Vagina (tissue), 2 donors: ENCODE data around the gene DSPP. TPM values are rescaled to one million over a fixed set of nuclear protein-coding genes. Genes with fewer than 3 reads are reported as not detected.
"Not testable (repeated sequence)": the region's sequence is repeated elsewhere in the genome, so short reads cannot be mapped to it uniquely, and the experiment has no call there.

Source experiments
- DNase-seq, 2 donors: peaks; one replicate each; pipeline ENCODE4 v3.0.0-alpha.2; 2017; ENCODE audit errors: extremely low spot score in 2 of 2
- H3K27ac ChIP-seq: fragments of 200-600 bp; sonication (generic); one replicate; pipeline ENCODE4 v1.5.1; 2019
- H3K27me3 ChIP-seq: fragments of 200-600 bp; sonication (generic); one replicate; pipeline ENCODE4 v1.5.1; 2019
- H3K36me3 ChIP-seq, 2 donors: fragments of 200-600 bp; sonication (generic); one replicate each; pipeline ENCODE4 v1.5.1; 2017 to 2019
- H3K4me1 ChIP-seq: fragments of 200-600 bp; sonication (generic); one replicate; pipeline ENCODE4 v1.5.1; 2019
- H3K4me3 ChIP-seq, 2 donors: fragments of 200-600 bp; sonication (generic); 1 replicate in 1 of 2; 2 replicates in 1 of 2; pipeline ENCODE4 v1.5.1; 2016 to 2019
- H3K9me3 ChIP-seq: fragments of 200-600 bp; sonication (generic); one replicate; pipeline ENCODE4 v1.5.1; 2019
- CTCF ChIP-seq, 3 experiments: fragments of 450-650 bp in 2 of 3; fragments of 200-600 bp in 1 of 3; sonication (generic) in 1 of 3; IDR thresholded peaks; one replicate each; pipeline ENCODE4 v1.5.1; 2017 to 2019; ENCODE audit warnings: antibody characterized with exemption in 3 of 3, mild to moderate bottlenecking in 2 of 3, moderate library complexity in 2 of 3
- POLR2A ChIP-seq, 2 donors: fragments of 450-650 bp; IDR thresholded peaks; one replicate each; pipeline ENCODE4 v1.6.1; 2017; ENCODE audit warnings: antibody characterized with exemption in 2 of 2, mild to moderate bottlenecking in 2 of 2, moderate library complexity in 2 of 2
- POLR2AphosphoS5 ChIP-seq, 2 donors: sonication (generic); formaldehyde crosslinking; IDR thresholded peaks; one replicate each; pipeline ENCODE4 v1.9.0; 2017; ENCODE audit warnings: antibody characterized with exemption in 2 of 2, mild to moderate bottlenecking in 2 of 2, low read depth in 1 of 2; ENCODE audit not compliant: insufficient read depth in 1 of 2
- intact Hi-C: fragments of 100-400 bp; cut with DNase I; formaldehyde crosslinking; loops from one replicate; pipeline ENCODE4 v1.15.1; 2023
- total RNA-seq: library from RNA; depleted of rRNA; stranded (reverse); fragments of >200 nt; gene quantifications from one replicate; pipeline ENCODE4 v1.2.3, GENCODE V29; 2016

DSPP gene
- total RNA-seq, 1 donor from 2014 or later, result not detected

- no peak for TF ChIP-seq POLR2A (IDR thresholded peaks at IDR 0.05)
- no peak for TF ChIP-seq CTCF (IDR thresholded peaks at IDR 0.05)
- TF ChIP-seq POLR2AphosphoS5 (IDR thresholded peaks at IDR 0.05; ENCODE audit: insufficient read depth in 1 of 2, low read depth in 1 of 2), result no peak
- Histone ChIP-seq H3K4me3 (no peak overlapping the region), H3K27ac (no peak overlapping the region), H3K27me3 (no peaks in the 10 kb centered on the region), H3K4me1 (no peaks in the 10 kb centered on the region), H3K36me3 (no peaks in the 10 kb centered on the region), H3K9me3 (no peaks in the 10 kb centered on the region)
- no peak for DNase-seq
- intact Hi-C loops, result no loop called here
These were observed 41.1 kb upstream of the DSPP start for GRCh38 chr4:87567191-87567590.

GRCh38 chr4:87570290-87570805, 38.0 kb upstream of the DSPP start:
- no peak for DNase-seq
- no peak for TF ChIP-seq POLR2A (IDR thresholded peaks at IDR 0.05)
- TF ChIP-seq CTCF (IDR thresholded peaks at IDR 0.05), result no peak
- no peak for TF ChIP-seq POLR2AphosphoS5 (IDR thresholded peaks at IDR 0.05; ENCODE audit: insufficient read depth in 1 of 2, low read depth in 1 of 2)
- Histone ChIP-seq H3K9me3 (no peaks in the 10 kb centered on the region), H3K4me1 (no peaks in the 10 kb centered on the region), H3K4me3 (no peak overlapping the region), H3K27ac (no peak overlapping the region), H3K27me3 (no peaks in the 10 kb centered on the region), H3K36me3 (no peaks in the 10 kb centered on the region)
- intact Hi-C loops, result no loop called here

- H3K4me3 ChIP-seq, H3K9me3 ChIP-seq, H3K36me3 ChIP-seq, H3K4me1 ChIP-seq, intact Hi-C loops, H3K27ac ChIP-seq, H3K27me3 ChIP-seq, DNase-seq: not testable (repeated sequence)
These were observed 34.0 kb upstream of the DSPP start for GRCh38 chr4:87574376-87574775.

GRCh38 chr4:87574996-87575395, 33.3 kb upstream of the DSPP start:
- no peak for TF ChIP-seq CTCF (IDR thresholded peaks at IDR 0.05)
- TF ChIP-seq POLR2AphosphoS5 (IDR thresholded peaks at IDR 0.05; ENCODE audit: insufficient read depth in 1 of 2, low read depth in 1 of 2), result no peak
- TF ChIP-seq POLR2A (IDR thresholded peaks at IDR 0.05), result no peak
- intact Hi-C loops, result no loop called here
- no peak for DNase-seq
- Histone ChIP-seq H3K27me3 (no peaks in the 10 kb centered on the region), H3K27ac (no peak overlapping the region), H3K9me3 (no peaks in the 10 kb centered on the region), H3K36me3 (no peaks in the 10 kb centered on the region), H3K4me3 (no peak overlapping the region), H3K4me1 (no peaks in the 10 kb centered on the region)

GRCh38 chr4:87575408-87575807, 32.9 kb upstream of the DSPP start:
- Histone ChIP-seq H3K9me3 (no peaks in the 10 kb centered on the region), H3K36me3 (no peaks in the 10 kb centered on the region), H3K4me3 (no peak overlapping the region), H3K27me3 (no peaks in the 10 kb centered on the region), H3K4me1 (no peaks in the 10 kb centered on the region), H3K27ac (no peak overlapping the region)
- TF ChIP-seq POLR2AphosphoS5 (IDR thresholded peaks at IDR 0.05; ENCODE audit: insufficient read depth in 1 of 2, low read depth in 1 of 2) (no peak), CTCF (IDR thresholded peaks at IDR 0.05) (no peak), POLR2A (IDR thresholded peaks at IDR 0.05) (no peak)
- no peak for DNase-seq
- intact Hi-C loops, result no loop called here

- H3K9me3 ChIP-seq, result no peaks in the 10 kb centered on the region
- no peak for TF ChIP-seq CTCF (IDR thresholded peaks at IDR 0.05)
- no peak for TF ChIP-seq POLR2A (IDR thresholded peaks at IDR 0.05)
- no peak for TF ChIP-seq POLR2AphosphoS5 (IDR thresholded peaks at IDR 0.05; ENCODE audit: insufficient read depth in 1 of 2, low read depth in 1 of 2)
- DNase-seq, result no peak
- no peaks in the 10 kb centered on the region for H3K27me3 ChIP-seq
- H3K4me3 ChIP-seq, result no peak overlapping the region
- intact Hi-C loops, result no loop called here
- no peaks in the 10 kb centered on the region for H3K36me3 ChIP-seq
- no peaks in the 10 kb centered on the region for H3K4me1 ChIP-seq
- no peak overlapping the region for H3K27ac ChIP-seq
These were observed 32.3 kb upstream of the DSPP start for GRCh38 chr4:87575983-87576382.
